Measurements from ENCODE around the gene CALML4. TPM values are rescaled to one million over a fixed set of nuclear protein-coding genes. Genes with fewer than 3 reads are reported as not detected.
"Not testable (repeated sequence)": the region's sequence is repeated elsewhere in the genome, so short reads cannot be mapped to it uniquely, and the experiment has no call there.

The CALML4 gene
- total RNA-seq, 4 donors from 2014 or later: 0.88 to 13.8 (median 8.3) TPM

DNA sequence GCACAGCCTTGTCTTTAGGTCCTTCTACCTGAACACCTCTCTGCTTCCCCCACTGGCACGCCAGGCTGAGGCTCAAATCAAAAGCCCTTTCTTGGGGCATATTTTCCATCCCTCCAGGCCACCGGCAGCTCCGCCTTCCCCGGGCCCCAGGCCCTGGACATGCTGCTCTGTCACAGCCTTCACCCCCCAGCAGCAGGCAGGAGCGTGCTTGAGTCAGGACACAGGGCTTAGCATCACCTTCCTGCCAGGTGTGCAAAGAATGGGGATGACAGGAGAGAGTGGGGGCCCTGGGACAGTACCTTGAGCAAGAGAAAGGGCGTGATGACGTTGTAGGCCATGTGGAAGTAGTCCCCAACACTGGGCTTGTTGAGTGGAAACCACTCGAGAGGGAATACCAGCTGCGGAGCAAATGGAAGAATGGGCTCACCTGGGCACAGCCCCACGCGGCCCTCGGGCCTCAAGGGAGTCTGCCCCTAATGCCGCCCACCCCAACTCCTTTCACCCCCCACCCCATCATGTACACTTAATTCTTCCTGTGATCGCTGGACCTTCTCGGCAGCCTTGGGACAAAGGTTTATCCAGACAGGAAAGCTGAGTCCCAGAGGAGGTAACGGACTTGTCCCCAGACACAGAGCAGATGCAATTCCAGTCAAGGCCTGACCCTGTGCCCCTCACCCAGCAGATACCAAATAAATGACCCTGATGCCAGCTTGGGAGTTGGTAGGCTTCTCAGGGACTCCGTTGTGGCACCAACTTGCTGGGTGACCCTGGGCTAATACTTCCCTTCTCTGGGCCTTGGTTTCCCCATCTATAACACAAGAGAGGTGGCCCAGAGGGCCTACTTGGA, 9.1 kb upstream of the CALML4 start:
- no peak for DNase-seq
- no peaks in the 10 kb centered on the region for H3K4me1 ChIP-seq
- intact Hi-C loops (cut with DNase I; ENCODE audit: low total_unique reads): no loop called here
- TF ChIP-seq, protein P1, sequence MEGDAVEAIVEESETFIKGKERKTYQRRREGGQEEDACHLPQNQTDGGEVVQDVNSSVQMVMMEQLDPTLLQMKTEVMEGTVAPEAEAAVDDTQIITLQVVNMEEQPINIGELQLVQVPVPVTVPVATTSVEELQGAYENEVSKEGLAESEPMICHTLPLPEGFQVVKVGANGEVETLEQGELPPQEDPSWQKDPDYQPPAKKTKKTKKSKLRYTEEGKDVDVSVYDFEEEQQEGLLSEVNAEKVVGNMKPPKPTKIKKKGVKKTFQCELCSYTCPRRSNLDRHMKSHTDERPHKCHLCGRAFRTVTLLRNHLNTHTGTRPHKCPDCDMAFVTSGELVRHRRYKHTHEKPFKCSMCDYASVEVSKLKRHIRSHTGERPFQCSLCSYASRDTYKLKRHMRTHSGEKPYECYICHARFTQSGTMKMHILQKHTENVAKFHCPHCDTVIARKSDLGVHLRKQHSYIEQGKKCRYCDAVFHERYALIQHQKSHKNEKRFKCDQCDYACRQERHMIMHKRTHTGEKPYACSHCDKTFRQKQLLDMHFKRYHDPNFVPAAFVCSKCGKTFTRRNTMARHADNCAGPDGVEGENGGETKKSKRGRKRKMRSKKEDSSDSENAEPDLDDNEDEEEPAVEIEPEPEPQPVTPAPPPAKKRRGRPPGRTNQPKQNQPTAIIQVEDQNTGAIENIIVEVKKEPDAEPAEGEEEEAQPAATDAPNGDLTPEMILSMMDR (IDR thresholded peaks at IDR 0.05): no peak
- no peak for TF ChIP-seq POLR2A (IDR thresholded peaks at IDR 0.05)
- no peak overlapping the region for H3K4me3 ChIP-seq
- H3K36me3 ChIP-seq: no peaks in the 10 kb centered on the region
- H3K9me3 ChIP-seq: no peaks in the 10 kb centered on the region
- no peaks in the 10 kb centered on the region for H3K27me3 ChIP-seq
- H3K27ac ChIP-seq: no peak overlapping the region

DNA sequence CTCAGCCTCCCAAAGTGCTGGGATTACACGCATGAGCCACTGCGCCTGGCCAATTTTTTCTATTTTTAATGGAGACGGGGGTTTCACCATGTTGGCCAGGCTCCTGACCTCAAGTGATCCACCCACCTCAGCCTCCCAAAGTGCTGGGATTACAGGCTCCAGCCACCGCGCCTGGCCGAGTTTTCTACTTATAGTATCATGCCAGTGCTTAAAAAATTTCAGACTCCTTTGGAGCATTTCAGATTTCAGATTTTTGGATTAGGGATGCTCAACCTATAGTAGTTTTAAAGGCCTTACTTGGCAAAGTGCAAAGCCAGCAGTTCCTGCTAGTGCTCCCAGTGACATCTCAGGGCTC, 8.3 kb upstream of the CALML4 start:
- H3K27ac ChIP-seq; H3K9me3 ChIP-seq; H3K4me1 ChIP-seq; H3K4me3 ChIP-seq; intact Hi-C loops (cut with DNase I; ENCODE audit: low total_unique reads); H3K36me3 ChIP-seq; H3K27me3 ChIP-seq: not testable (repeated sequence)
- DNase-seq: peak in 1 of 2 donors; percentile 1

GRCh38 chr15:68211656-68212320, 6.7 kb upstream of the CALML4 start:
- DNase-seq: no peak
- TF ChIP-seq, protein P1 (IDR thresholded peaks at IDR 0.05): no peak
- Histone ChIP-seq H3K4me1 (no peaks in the 10 kb centered on the region), H3K27me3 (no peaks in the 10 kb centered on the region), H3K27ac (no peak overlapping the region), H3K36me3 (no peaks in the 10 kb centered on the region), H3K4me3 (no peak overlapping the region), H3K9me3 (no peaks in the 10 kb centered on the region)
- intact Hi-C loops (cut with DNase I; ENCODE audit: low total_unique reads): no loop called here

DNA sequence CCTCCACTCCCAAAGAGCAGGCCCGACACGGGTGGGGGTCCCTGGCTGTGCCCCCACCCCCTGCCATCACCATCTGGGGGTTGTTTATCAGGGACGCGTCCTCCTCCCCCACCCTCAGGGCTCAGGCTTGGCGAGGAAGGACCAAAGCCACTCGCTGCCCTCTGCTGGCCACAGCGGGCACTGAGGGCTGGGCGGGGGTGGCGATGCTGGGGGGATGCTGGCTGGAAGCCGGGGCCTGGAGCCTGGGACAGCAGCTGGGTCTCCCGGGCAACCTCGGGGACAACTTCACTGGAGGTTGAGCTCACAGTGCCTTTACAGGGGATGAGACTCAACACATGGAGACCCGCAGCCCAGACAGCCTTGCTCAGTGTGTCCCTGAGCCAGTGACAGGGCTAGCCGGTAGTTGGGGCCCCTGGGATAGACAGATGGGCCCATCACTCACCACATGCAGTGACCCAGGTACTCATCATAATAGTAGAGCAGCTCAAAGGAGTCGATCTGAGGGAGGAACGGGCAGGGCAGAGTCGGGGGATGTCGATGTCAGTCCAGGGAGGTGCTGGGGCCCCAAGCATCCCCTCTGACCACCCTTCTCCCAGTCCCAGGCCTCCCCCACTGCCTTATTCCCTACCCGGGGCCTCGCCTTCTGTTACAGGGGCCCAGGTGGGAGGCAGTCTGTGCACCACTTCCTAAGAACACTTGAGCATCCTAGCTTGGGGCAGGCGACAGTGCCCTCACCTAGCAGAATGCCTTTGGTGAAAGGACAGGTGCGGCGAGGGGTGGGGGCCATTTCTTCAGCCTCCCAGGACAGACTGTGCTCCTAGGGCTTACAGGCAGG, 5.9 kb upstream of the CALML4 start:
- no peak overlapping the region for H3K4me3 ChIP-seq
- intact Hi-C loops (cut with DNase I; ENCODE audit: low total_unique reads): no loop called here
- DNase-seq: peak; percentile 64 to 70

DNA sequence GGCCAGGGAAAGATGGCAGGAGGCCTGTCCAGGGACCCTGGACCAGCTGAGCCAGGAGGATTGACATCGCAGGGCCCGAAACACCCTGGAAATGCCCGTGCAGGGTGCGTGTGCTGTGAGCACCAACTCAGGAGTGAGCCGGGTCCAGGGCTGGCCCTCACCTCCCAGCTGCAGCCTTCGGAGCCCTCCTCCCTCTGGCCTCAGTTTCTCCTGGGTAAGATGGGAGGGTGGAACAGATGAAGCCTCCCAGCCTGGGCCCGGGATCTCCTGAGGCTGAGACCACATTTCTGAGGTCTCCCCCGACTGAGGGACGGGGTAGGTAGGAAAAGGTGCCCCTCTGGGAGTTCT, 5.3 kb upstream of the CALML4 start:
- no peaks in the 10 kb centered on the region for H3K9me3 ChIP-seq
- no peak for DNase-seq
- TF ChIP-seq POLR2A (IDR thresholded peaks at IDR 0.05): no peak
- TF ChIP-seq, protein P1 (IDR thresholded peaks at IDR 0.05): no peak
- intact Hi-C loops (cut with DNase I; ENCODE audit: low total_unique reads): no loop called here
- peaks cover 0 to 3% of the 10 kb centered on the region in 2 donors for H3K4me1 ChIP-seq
- H3K4me3 ChIP-seq: no peak overlapping the region
- no peaks in the 10 kb centered on the region for H3K27me3 ChIP-seq
- H3K36me3 ChIP-seq: no peaks in the 10 kb centered on the region
- peak overlapping the region in 1 of 2 donors; percentile 14 for H3K27ac ChIP-seq

More for the DNA sequence above, 5.9 kb upstream of the CALML4 start:
- TF ChIP-seq POLR2A (IDR thresholded peaks at IDR 0.05): no peak
- TF ChIP-seq, protein P1 (IDR thresholded peaks at IDR 0.05): peak; percentile 79 to 88 (median 84)
- no peaks in the 10 kb centered on the region for H3K9me3 ChIP-seq
- H3K36me3 ChIP-seq: no peaks in the 10 kb centered on the region
- peak overlapping the region in 1 of 2 donors; percentile 14 for H3K27ac ChIP-seq
- no peaks in the 10 kb centered on the region for H3K4me1 ChIP-seq
- no peaks in the 10 kb centered on the region for H3K27me3 ChIP-seq
